Raji (cell line): Measurements from ENCODE around the gene LAMA2.

Experiments used
- POLR2A ChIP-seq: IDR thresholded peaks from 2 replicates; pipeline ENCODE4 v1.6.1; 2011; ENCODE audit warnings: low read depth, low read length, control low read depth; ENCODE audit not compliant: insufficient read depth

The LAMA2 gene

GRCh38 chr6:129416337-129416990, 533.5 kb downstream of the LAMA2 start:
- TF ChIP-seq POLR2A: no peak

GRCh38 chr6:129417416-129418086, 534.6 kb downstream of the LAMA2 start:
- no peak for TF ChIP-seq POLR2A

GRCh38 chr6:129419324-129419723, 536.4 kb downstream of the LAMA2 start:
- TF ChIP-seq POLR2A: no peak

GRCh38 chr6:129426343-129426742, 543.4 kb downstream of the LAMA2 start:
- no peak for TF ChIP-seq POLR2A

GRCh38 chr6:129429956-129430355, 547.0 kb downstream of the LAMA2 start:
- TF ChIP-seq POLR2A: no peak

- no peak for TF ChIP-seq POLR2A
Observed at GRCh38 chr6:129432738-129433137, 549.8 kb downstream of the LAMA2 start.

GRCh38 chr6:129434091-129434490, 551.2 kb downstream of the LAMA2 start:
- no peak for TF ChIP-seq POLR2A

- no peak for TF ChIP-seq POLR2A
Observed at GRCh38 chr6:129440691-129441090, 557.8 kb downstream of the LAMA2 start.

- TF ChIP-seq POLR2A: no peak
Observed at GRCh38 chr6:129444683-129445082, 561.7 kb downstream of the LAMA2 start.

GRCh38 chr6:129446272-129447197, 563.6 kb downstream of the LAMA2 start:
- no peak for TF ChIP-seq POLR2A

- TF ChIP-seq POLR2A: no peak
Observed at GRCh38 chr6:129447198-129447565, 564.2 kb downstream of the LAMA2 start.

GRCh38 chr6:129448965-129449364, 566.0 kb downstream of the LAMA2 start:
- no peak for TF ChIP-seq POLR2A

- TF ChIP-seq POLR2A: no peak
Observed at GRCh38 chr6:129451187-129451586, 568.2 kb downstream of the LAMA2 start.

- TF ChIP-seq POLR2A: no peak
Observed at GRCh38 chr6:129453073-129453472, 570.1 kb downstream of the LAMA2 start.

- no peak for TF ChIP-seq POLR2A
Observed at GRCh38 chr6:129454488-129454887, 571.5 kb downstream of the LAMA2 start.
